CD1c-positive myeloid dendritic cell (primary cell): Measurements from ENCODE around the gene TAS2R9.
"Not testable (repeated sequence)": the region's sequence is repeated elsewhere in the genome, so short reads cannot be mapped to it uniquely, and the experiment has no call there.

Source experiments
- DNase-seq: peaks from one replicate; pipeline ENCODE4 v3.0.0-alpha.2; 2016; ENCODE audit errors: extremely low spot score

Gene TAS2R9

GRCh38 chr12:10810068-10810467 lies at the start of gene TAS2R9:
Gene TAS2R9 (minus strand): TSS chr12:10810168. CDS start chr12:10810075, 93 bp downstream.
- DNase-seq = no peak

DNA sequence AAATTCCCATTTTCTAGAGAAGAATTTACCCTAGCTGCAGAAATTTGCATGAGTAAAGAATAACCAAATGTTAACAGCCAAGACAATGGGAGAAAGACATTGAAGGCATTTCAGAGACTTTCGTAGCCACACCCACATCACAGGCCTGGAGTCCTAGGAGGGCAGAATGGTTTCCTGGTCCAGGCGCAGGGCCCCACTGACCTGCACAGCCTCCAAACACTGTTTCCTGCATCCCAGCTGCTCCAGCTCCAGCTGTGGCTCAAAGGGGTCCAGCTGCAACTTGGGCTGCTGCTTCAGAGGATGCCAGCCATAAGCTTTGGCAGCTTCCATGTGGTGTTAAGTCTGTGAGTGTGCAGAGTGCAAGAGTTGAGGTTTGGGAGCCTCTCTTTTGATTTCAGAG lies 45.8 kb upstream of the TAS2R9 start:
- DNase-seq = no peak

GRCh38 chr12:10853776-10854175 lies 43.8 kb upstream of the TAS2R9 start:
- DNase-seq = no peak

DNA sequence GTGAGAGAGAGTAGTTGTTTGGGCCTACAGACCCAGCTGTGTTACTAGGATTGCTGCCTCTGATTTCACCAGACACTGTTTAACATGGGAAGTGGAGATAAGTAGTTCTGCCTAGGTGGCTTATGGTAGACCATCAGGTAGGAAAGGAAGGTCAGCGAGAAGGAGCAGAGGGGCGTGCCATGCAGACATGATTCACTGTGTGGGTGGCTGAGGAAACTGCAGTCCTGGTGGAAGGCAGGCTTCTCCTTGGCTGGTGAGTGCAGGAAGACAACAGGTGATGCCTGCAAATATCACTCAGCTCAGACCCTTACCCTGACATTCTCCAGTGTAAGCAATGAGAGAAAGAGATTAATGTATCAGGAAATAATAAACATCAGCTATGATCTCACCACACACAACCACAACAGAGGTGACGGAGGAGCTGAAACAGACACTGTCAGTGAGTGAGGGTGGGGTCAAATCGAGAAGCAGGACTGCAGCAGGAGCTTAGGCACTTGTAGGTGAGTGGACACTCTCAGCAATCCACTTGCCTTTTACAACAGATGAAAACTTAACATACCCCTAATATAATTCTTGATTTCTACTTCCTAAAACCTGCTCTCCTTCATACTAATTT lies 41.4 kb upstream of the TAS2R9 start:
- no peak for DNase-seq

GRCh38 chr12:10849425-10849878 lies 39.5 kb upstream of the TAS2R9 start, which contains the start of gene PRR4:
Gene PRR4 (minus strand): TSS chr12:10849475. CDS start chr12:10849437, 38 bp downstream.
- no peak for DNase-seq

- no peak for DNase-seq
Measured at GRCh38 chr12:10847744-10848143, 37.8 kb upstream of the TAS2R9 start.

DNA sequence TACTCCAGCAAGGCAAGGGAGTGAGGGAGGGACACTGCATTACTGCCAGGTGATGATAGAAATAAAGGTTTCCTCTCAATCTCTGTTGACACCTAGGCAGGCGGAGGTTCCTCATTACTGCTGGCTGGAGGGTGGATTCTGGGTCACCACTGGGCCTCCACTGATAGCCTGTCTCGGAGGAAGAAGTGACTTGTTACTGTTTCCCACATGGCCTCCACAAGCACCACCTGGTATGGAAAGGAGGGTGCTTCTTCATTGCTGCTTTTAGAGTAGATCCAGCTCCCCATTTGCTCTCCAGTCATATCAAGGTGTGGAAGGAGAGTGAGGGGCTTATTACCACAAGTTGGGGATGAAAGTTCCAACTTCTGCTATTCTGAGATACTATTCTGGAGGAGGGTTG lies 32.9 kb upstream of the TAS2R9 start:
- DNase-seq = no peak

- DNase-seq = no peak
Measured at GRCh38 chr12:10838461-10838860, 28.5 kb upstream of the TAS2R9 start.

- no peak for DNase-seq
Measured at GRCh38 chr12:10829994-10830393, 20.0 kb upstream of the TAS2R9 start.

- DNase-seq = no peak
Measured at GRCh38 chr12:10826258-10826657, 16.3 kb upstream of the TAS2R9 start, which contains the start of gene TAS2R10. Gene TAS2R10 (minus strand): TSS chr12:10826358. CDS start chr12:10826269, 89 bp downstream.

- DNase-seq = no peak
Measured at GRCh38 chr12:10824957-10825356, 15.0 kb upstream of the TAS2R9 start.

DNA sequence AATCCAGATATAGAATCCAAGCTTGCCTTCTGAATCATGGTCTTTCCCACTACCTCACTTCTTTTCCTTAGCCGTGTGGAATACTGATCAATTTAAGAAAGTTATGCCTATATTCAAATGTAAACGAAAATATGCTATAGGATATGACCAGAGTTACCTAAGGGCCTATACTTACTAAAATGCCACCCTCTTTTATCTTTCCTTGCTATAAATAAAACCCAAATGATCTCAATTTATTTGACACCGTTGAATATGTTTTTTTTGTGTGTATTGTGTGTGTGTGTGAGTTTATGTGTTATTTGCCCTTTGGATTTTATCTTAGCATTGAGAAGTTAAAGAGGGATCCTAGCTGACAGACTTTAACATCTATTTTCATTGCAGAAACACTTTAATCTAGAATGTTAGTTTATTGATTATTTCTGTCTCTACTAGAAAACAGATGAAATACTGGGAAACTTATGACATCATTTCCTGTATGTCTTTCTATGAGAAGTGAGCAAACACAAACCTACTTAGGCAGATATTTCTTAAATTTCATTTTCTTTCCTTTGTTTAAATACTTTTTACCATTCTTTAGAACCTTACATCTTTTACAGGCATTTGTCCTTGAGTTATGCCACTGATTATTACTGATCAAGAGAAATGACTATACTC lies 2.0 kb upstream of the TAS2R9 start:
- no peak for DNase-seq

DNA sequence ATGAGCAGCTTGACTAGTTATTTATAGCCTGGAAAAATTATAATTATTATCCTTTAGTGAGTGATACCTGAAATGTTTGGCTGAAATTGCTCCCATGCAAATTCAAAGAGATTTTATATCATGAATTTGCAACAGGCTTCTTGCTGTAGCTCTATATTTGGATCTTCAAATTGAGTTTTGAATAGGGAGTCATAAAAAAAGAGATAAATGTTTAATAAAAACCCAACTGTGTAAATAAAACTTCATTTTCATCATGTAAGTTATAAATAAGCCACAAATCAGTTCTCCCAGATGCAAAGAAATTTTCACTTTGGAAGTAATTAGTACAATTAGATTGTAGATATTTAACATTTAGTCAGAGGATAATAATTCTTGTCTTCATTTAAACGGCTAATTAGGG lies 2.8 kb downstream of the TAS2R9 start, which contains the start of gene TAS2R8:
TSS of gene TAS2R8 (minus strand) at position 101 of the 400 bp plus-strand sequence. CDS start 306 bp downstream, outside the sequence.
- DNase-seq = no peak

DNA sequence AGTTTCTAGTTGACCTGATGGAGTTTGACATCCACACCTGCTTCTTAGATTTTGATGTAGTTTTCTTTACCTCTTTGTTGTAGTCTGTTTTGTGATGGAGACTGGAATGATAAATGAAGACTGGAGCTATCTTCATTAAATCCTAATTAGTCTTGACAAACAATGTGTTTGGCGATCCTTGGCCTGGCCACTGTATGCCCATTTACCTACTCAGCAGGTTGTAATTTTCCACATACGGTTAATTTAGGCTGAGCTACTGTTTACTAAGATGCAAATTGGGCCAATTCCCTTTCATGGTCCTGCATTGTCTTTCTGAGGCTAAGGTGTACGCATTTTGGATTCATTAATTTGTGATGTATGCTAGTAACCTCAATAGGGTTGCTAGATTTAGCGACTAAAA lies 7.4 kb downstream of the TAS2R9 start, which contains the start of gene TAS2R7:
TSS of gene TAS2R7 (minus strand) at position 41 of the 400 bp plus-strand sequence. CDS start 57 bp downstream, outside the sequence.
- no peak for DNase-seq

GRCh38 chr12:10801741-10802140 lies 8.2 kb downstream of the TAS2R9 start:
- no peak for DNase-seq

- DNase-seq = no peak
Measured at GRCh38 chr12:10794222-10794621, 15.7 kb downstream of the TAS2R9 start.

GRCh38 chr12:10791769-10792168 lies 18.2 kb downstream of the TAS2R9 start:
- DNase-seq = not testable (repeated sequence)

- no peak for DNase-seq
Measured at GRCh38 chr12:10783252-10783651, 26.7 kb downstream of the TAS2R9 start.

DNA sequence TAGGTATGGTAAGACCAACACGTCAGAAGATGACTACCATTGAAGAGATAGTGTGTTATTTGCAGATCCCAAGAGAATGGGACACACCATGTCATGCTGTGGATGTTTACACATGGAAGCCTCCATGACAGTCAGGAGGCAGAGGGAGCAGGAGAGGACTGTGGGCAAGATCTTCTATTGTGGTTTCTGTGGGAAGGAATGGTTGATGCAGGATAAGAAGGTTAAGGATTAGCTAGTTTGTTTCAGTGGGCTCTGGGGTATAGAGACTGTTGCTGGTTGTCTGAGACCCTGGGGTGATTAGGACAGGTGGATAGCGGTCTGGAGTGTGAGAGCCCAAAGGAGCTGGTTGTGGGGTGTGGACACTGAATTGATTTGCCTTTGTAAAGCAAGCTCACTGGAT lies 30.9 kb downstream of the TAS2R9 start:
- no peak for DNase-seq

GRCh38 chr12:10771132-10771733 lies 38.7 kb downstream of the TAS2R9 start:
- DNase-seq = peak; percentile 45

GRCh38 chr12:10759657-10760056 lies 50.3 kb downstream of the TAS2R9 start:
- no peak for DNase-seq
